Parathyroid adenoma (tissue), 2 donors: Measurements from ENCODE around the gene ATG5.

Experiments used
- H2AFZ ChIP-seq: fragments of 300-600 bp; sonication (generic); one replicate; pipeline ENCODE4 v1.7.0; 2017; ENCODE audit warnings: antibody characterized with exemption, mild to moderate bottlenecking
- H3K27ac ChIP-seq: fragments of 300-600 bp; sonication (generic); one replicate; pipeline ENCODE4 v1.7.0; 2017
- H3K27me3 ChIP-seq: fragments of 300-600 bp; sonication (generic); one replicate; pipeline ENCODE4 v1.7.0; 2017; ENCODE audit warnings: low read length; ENCODE audit not compliant: control insufficient read depth, insufficient read depth
- H3K36me3 ChIP-seq: fragments of 300-600 bp; sonication (generic); one replicate; pipeline ENCODE4 v1.7.0; 2017; ENCODE audit warnings: low read length; ENCODE audit not compliant: control insufficient read depth, insufficient read depth
- H3K4me1 ChIP-seq: fragments of 300-600 bp; sonication (generic); one replicate; pipeline ENCODE4 v1.7.0; 2017; ENCODE audit warnings: control low read depth
- H3K4me2 ChIP-seq: fragments of 300-600 bp; sonication (generic); one replicate; pipeline ENCODE4 v1.7.0; 2017; ENCODE audit warnings: low read length
- H3K4me3 ChIP-seq: fragments of 300-600 bp; sonication (generic); one replicate; pipeline ENCODE4 v1.7.0; 2017; ENCODE audit warnings: low read depth, low read length
- H3K79me2 ChIP-seq: fragments of 300-600 bp; sonication (generic); one replicate; pipeline ENCODE4 v1.7.0; 2017; ENCODE audit warnings: control low read depth
- H3K9ac ChIP-seq: fragments of 300-600 bp; sonication (generic); one replicate; pipeline ENCODE4 v1.7.0; 2017; ENCODE audit warnings: mild to moderate bottlenecking
- H3K9me3 ChIP-seq: fragments of 300-600 bp; sonication (generic); one replicate; pipeline ENCODE4 v1.7.0; 2017; ENCODE audit warnings: low read length; ENCODE audit not compliant: control insufficient read depth
- TF ChIP-seq, protein P1 (sequence below): fragments of 300-600 bp; sonication (generic); IDR thresholded peaks from one replicate; pipeline ENCODE4 v1.7.0; 2017; ENCODE audit warnings: antibody characterized with exemption, mild to moderate bottlenecking
- donor health status: primary hyperparathyroidism.

The ATG5 gene

DNA sequence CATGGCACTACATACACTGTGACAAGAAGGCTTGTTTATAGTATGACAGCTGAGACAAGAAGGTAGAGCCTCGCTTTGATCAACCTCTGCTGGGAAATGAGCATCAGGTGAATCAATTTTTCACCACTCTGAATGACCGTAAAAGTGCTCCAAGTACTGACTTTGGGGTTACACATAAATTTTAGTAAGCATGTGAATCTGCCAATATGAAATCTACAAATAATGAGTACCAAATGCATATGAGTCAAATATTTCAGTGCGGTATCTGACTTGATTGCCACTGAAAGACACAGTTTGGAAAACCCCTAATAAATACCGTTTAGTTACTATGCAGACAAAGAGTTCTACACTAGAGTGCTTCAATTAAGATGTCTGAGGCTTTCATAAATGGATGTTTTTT lies 77.8 kb downstream of the ATG5 start:
- Histone ChIP-seq H3K4me1 (no peaks in the 10 kb centered on the region), H3K36me3 (no peaks in the 10 kb centered on the region), H3K9me3 (no peaks in the 10 kb centered on the region), H3K27ac (no peak overlapping the region), H2AFZ (no peak overlapping the region), H3K4me3 (no peak overlapping the region), H3K9ac (no peak overlapping the region), H3K4me2 (no peak overlapping the region), H3K27me3 (no peaks in the 10 kb centered on the region), H3K79me2 (peaks cover 2% of the 10 kb centered on the region)
- TF ChIP-seq, protein P1, sequence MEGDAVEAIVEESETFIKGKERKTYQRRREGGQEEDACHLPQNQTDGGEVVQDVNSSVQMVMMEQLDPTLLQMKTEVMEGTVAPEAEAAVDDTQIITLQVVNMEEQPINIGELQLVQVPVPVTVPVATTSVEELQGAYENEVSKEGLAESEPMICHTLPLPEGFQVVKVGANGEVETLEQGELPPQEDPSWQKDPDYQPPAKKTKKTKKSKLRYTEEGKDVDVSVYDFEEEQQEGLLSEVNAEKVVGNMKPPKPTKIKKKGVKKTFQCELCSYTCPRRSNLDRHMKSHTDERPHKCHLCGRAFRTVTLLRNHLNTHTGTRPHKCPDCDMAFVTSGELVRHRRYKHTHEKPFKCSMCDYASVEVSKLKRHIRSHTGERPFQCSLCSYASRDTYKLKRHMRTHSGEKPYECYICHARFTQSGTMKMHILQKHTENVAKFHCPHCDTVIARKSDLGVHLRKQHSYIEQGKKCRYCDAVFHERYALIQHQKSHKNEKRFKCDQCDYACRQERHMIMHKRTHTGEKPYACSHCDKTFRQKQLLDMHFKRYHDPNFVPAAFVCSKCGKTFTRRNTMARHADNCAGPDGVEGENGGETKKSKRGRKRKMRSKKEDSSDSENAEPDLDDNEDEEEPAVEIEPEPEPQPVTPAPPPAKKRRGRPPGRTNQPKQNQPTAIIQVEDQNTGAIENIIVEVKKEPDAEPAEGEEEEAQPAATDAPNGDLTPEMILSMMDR = no peak

DNA sequence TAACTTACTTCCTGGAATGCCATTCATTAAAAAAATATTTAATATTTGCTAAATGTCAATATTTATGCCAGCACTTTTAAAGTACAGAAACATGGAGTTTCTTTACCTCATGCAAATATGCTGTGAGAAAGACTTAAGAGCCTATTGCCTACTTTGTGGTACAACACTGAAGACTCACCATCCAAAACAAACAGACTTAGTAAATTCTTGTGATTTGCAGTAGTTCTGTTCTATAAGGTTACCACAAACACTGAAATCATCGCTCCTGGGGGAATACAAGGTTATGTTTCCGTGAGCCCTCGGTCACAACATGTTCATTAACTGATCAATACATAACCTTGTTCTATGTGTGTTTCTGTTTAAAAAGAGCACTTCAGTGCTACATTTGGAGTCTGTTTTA lies 78.3 kb downstream of the ATG5 start:
- peaks cover 2% of the 10 kb centered on the region for H3K79me2 ChIP-seq
- H3K4me1 ChIP-seq = no peaks in the 10 kb centered on the region
- no peak overlapping the region for H2AFZ ChIP-seq
- no peak overlapping the region for H3K9ac ChIP-seq
- no peaks in the 10 kb centered on the region for H3K36me3 ChIP-seq
- no peak overlapping the region for H3K4me2 ChIP-seq
- TF ChIP-seq, protein P1 = no peak
- no peak overlapping the region for H3K27ac ChIP-seq
- no peaks in the 10 kb centered on the region for H3K9me3 ChIP-seq
- H3K27me3 ChIP-seq = no peaks in the 10 kb centered on the region
- no peak overlapping the region for H3K4me3 ChIP-seq

DNA sequence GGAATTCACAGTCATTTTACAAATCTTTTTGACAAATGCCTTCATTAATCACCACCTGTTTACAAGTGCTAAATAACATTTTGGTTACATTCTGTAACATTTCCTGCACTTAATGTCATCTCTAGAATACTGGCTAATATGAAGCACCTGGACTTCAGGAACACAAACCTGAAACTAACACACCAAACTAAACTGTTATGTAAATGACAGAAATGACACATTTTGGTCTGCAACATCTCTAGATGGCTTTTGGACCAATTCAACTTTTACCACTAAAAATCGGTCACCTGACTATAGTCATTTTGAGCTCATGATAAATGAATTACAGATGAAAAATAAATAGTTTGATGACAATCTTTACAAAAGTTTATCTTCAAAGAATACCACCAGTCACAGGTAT lies 80.6 kb downstream of the ATG5 start:
- no peak overlapping the region for H3K4me3 ChIP-seq
- no peaks in the 10 kb centered on the region for H3K79me2 ChIP-seq
- H3K36me3 ChIP-seq = no peaks in the 10 kb centered on the region
- no peaks in the 10 kb centered on the region for H3K4me1 ChIP-seq
- H3K4me2 ChIP-seq = no peak overlapping the region
- no peak overlapping the region for H3K9ac ChIP-seq
- H3K27ac ChIP-seq = no peak overlapping the region
- no peak overlapping the region for H2AFZ ChIP-seq
- TF ChIP-seq, protein P1 = no peak
- no peaks in the 10 kb centered on the region for H3K9me3 ChIP-seq
- no peaks in the 10 kb centered on the region for H3K27me3 ChIP-seq

DNA sequence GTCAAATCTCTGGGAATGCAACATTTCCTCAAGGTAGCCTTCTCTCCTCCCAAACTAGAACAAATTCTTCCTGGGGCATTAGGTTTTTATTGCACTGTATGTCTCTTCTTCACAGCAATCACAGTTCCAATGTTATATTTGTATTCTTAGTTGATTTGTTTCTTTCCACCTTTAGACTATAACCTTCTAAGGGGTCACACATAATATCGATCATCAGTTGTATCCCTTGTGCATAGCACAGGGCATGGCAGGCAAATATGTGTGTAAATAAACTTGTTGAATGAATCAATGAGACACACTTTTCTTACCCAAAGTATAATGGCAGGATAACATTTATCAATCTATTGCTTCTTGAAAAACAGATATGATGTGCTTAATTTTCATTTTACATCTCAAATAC lies 81.0 kb downstream of the ATG5 start:
- Histone ChIP-seq H3K4me2 (no peak overlapping the region), H3K79me2 (no peaks in the 10 kb centered on the region), H3K27ac (no peak overlapping the region), H2AFZ (no peak overlapping the region), H3K4me3 (no peak overlapping the region), H3K36me3 (no peaks in the 10 kb centered on the region), H3K27me3 (no peaks in the 10 kb centered on the region), H3K9ac (no peak overlapping the region), H3K4me1 (no peaks in the 10 kb centered on the region), H3K9me3 (no peaks in the 10 kb centered on the region)
- TF ChIP-seq, protein P1 = no peak

DNA sequence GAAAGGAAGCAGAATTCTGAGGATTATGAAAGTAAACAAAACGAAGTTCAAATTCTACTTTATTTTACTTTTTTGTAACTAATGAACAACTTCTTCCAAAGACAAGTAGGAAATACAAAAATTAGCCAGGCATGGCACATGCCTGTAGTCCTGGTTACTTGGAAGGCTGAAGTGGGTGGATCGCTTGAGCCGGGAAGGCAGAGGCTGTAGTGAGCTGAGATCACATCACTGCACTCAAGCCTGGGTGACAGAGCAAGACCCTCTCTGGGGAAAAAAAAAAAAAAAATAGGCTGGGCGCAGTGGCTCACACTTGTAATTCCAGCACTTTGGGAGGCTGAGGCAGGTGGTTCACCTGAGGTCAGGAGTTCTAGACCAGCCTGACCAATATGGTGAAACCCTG lies 82.3 kb downstream of the ATG5 start:
- no peak overlapping the region for H3K4me2 ChIP-seq
- H3K9me3 ChIP-seq = no peaks in the 10 kb centered on the region
- H3K27me3 ChIP-seq = no peaks in the 10 kb centered on the region
- H2AFZ ChIP-seq = no peak overlapping the region
- H3K4me3 ChIP-seq = no peak overlapping the region
- no peak overlapping the region for H3K9ac ChIP-seq
- H3K79me2 ChIP-seq = no peaks in the 10 kb centered on the region
- H3K27ac ChIP-seq = no peak overlapping the region
- TF ChIP-seq, protein P1 = no peak
- H3K4me1 ChIP-seq = no peaks in the 10 kb centered on the region
- H3K36me3 ChIP-seq = no peaks in the 10 kb centered on the region
